H1 (cell line): ENCODE data around the gene PTPA. TPM values are rescaled to one million over a fixed set of nuclear protein-coding genes. Genes with fewer than 3 reads are reported as not detected.

Source experiments
- CHD1 ChIP-seq: IDR thresholded peaks from 2 replicates; pipeline ENCODE4 v1.6.1; 2012; ENCODE audit warnings: low read depth, low read length, improper control_type of control experiment
- CHD7 ChIP-seq: fragments of 300-600 bp; sonication (generic); IDR thresholded peaks from 2 replicates; pipeline ENCODE4 v1.7.1; 2012; ENCODE audit warnings: low read length, moderate library complexity, mild to moderate bottlenecking, inconsistent platforms; ENCODE audit not compliant: insufficient replicate concordance
- TAF7 ChIP-seq: optimal IDR thresholded peaks from 2 replicates; pipeline ENCODE3; 2011; ENCODE audit warnings: low read depth, mild to moderate bottlenecking, inconsistent platforms, low read length, moderate library complexity, borderline replicate concordance
- polyA plus RNA-seq, 7 experiments: library from polyadenylated mRNA; depleted of rRNA in 3 of 7; stranded (reverse) in 5 of 7; unstranded in 2 of 7; fragments of >200 nt in 5 of 7; fragments of 200-250 nt in 2 of 7; gene quantifications; 1 replicate in 5 of 7; 2 replicates in 1 of 7; 4 replicates in 1 of 7; pipeline versions ENCODE4 v1.2.1 to v1.2.3, GENCODE V29; 2011 to 2013; ENCODE audit warnings: missing spikeins in 2 of 7, mixed read lengths in 2 of 7
- total RNA-seq: library from RNA; stranded (reverse); fragmentation: NEBNext Ultra II Directional; extraction: Animal tissue kit (Norgen Biotek cat#: 25700); gene quantifications from 2 replicates; pipeline ENCODE4 v1.2.1, GENCODE V29; 2021

Gene PTPA
- total and polyA plus RNA-seq, 2 of the 8 experiments (the other 6 are each of a cell fraction or from before 2014, with no cell fraction given) = 114 to 145 TPM

GRCh38 chr9:129163753-129164152, 52.5 kb downstream of the PTPA start (continued):
- TF ChIP-seq CHD7 (no peak), CHD1 (no peak), TAF7 (no peak)
